ENCODE results near the gene FRMD1. TPM values are rescaled to one million over a fixed set of nuclear protein-coding genes. Genes with fewer than 3 reads are reported as not detected.
A peak's percentile ranks its signal among the peaks of the same experiment; 100 is the strongest.

Gene FRMD1
- total RNA-seq, 2 donors from 2014 or later: 0.18 to 0.79 TPM

DNA sequence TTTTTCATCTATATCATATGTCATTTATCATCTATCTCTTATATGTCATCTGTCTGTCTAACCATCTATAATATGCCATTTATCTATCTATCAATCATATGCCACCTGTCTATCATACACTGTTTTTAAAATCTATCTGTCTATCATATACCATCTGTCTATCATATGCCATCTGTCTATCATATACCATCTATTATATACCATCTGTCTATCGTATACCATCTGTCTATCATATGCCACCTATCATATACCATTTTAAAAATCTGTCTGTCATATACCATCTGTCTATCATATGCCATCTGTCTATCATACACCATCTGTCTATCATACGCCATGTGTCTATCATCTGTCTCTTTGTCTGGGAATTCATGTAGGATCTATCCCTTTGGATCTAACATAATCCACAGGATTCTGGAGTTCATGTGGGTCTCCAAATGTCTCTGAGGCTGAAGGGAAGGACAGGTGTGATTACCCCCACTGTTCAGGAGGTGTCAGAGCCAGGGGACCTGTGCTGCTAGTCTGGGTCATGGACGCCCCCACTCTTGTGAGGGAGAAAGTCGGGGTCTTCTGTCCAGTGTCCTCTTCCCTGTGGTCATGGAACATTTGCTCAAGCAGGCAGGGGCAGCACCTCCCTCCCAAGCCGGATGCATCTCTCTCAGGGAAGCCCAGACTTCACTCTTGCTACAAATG lies 36.9 kb upstream of the FRMD1 start:
- ATAC-seq (no peak), DNase-seq (no peak)
- intact Hi-C loops (cut with DNase I): loop anchor here in 1 of 2 donors (10.0 kb wide), 1 partner anchor 211 kb away; no protein-coding TSS in a partner anchor

- no peak for DNase-seq
- intact Hi-C loops (cut with DNase I): loop anchor here in 1 of 2 donors (10.0 kb wide), 1 partner anchor 208 kb away; no protein-coding TSS in a partner anchor
- no peak for ATAC-seq
Measured at GRCh38 chr6:168113226-168113625, 34.2 kb upstream of the FRMD1 start.

- ATAC-seq: no peak
- intact Hi-C loops (cut with DNase I): loop anchor here in 1 of 2 donors (10.0 kb wide), 1 partner anchor 207 kb away; no protein-coding TSS in a partner anchor
- DNase-seq: no peak
Measured at GRCh38 chr6:168111911-168112310, 32.9 kb upstream of the FRMD1 start.

- DNase-seq (no peak), ATAC-seq (no peak)
- intact Hi-C loops (cut with DNase I): loop anchor here in 1 of 2 donors (10.0 kb wide), 1 partner anchor 206 kb away; no protein-coding TSS in a partner anchor
Measured at GRCh38 chr6:168110437-168110836, 31.4 kb upstream of the FRMD1 start.

DNA sequence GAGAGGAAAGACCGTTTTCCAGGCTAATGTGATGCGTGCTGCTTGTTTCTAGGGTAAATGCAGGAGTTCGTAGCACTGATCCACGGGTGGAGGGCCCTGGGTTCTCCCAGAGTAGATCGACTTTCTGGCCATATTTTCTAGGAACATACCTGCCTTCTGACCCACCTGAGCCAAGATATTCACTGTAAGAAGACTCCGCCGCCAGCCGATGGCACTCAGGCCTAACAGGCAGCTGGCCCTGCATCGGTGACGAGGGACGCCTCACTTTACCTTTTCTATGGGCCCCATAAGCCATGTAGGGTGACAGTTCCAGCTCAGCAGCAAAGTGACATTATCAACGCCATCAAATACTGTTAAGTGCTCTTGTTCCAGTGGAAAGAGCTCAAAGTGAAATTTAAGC lies 30.2 kb upstream of the FRMD1 start:
- no peak for ATAC-seq
- intact Hi-C loops (cut with DNase I): no loop called here

DNA sequence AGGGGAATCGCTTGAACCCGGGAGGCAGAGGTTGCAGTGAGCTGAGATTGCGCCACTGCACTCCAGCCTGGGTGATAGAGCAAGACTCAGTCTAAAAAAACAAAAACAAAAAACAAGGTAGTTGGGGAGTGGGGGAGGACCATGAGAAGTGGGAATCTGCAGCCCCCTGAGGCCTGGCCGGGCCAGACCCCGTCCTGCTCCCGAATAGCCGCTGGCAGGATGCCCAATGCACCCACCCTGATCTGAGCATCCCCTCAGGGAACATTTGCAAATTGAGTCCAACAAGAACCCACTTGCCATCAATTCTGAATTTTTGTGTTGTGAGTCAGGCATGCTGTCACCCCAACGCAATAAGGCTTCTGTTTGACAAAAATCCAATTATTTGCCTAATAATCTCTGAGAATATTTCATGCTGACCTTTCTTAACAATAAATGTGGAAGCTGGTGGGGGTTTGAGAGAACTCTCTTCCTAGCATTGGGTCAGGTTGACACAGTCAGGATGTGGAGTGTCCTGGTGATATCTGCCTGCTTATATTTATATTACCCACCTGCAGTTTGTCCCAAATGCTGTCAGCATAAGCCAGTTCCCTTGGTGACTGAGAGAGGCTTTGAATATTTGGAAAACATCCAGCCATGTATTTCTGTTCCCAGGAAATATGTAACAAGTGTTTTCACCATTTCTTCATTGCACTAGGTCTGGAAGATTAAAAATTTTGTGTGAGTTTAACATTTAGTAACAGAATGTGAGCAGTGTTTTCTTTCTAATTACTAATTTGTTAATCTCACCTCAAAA lies 28.4 kb upstream of the FRMD1 start:
- DNase-seq (peak; percentile 28), ATAC-seq (peak; percentile 19 to 44)
- intact Hi-C loops (cut with DNase I): no loop called here

More for the DNA sequence above, 30.2 kb upstream of the FRMD1 start:
- peak; percentile 1 for DNase-seq

- intact Hi-C loops (cut with DNase I): no loop called here
- peak; percentile 2 for DNase-seq
- no peak for ATAC-seq
Measured at GRCh38 chr6:168106633-168107005, 27.6 kb upstream of the FRMD1 start.

GRCh38 chr6:168105813-168106632 lies 27.0 kb upstream of the FRMD1 start:
- peak; percentile 8 for DNase-seq
- intact Hi-C loops (cut with DNase I): no loop called here
- peak in 1 of 2 donors; percentile 27 for ATAC-seq

DNA sequence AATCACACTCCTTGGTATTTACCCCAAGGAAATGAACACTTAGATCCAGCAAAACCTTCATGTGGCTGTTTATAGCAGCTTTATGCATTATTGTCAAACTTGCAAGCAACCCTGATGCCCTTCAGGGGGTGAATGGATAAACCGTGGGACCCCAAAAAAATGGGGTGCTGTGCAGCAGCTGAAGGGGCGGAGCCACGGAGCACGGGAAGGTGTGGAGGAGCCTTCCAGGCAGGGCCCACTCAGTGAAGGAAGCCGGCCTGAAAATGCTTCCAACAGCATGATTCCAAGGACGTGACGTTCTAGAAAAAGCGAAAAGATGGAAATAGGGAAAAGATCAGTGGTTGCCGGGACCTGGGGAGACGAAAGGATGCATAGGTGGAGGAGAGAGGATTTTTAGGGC lies 25.6 kb upstream of the FRMD1 start:
- ATAC-seq (no peak), DNase-seq (peak; percentile 11)
- intact Hi-C loops (cut with DNase I): no loop called here

DNA sequence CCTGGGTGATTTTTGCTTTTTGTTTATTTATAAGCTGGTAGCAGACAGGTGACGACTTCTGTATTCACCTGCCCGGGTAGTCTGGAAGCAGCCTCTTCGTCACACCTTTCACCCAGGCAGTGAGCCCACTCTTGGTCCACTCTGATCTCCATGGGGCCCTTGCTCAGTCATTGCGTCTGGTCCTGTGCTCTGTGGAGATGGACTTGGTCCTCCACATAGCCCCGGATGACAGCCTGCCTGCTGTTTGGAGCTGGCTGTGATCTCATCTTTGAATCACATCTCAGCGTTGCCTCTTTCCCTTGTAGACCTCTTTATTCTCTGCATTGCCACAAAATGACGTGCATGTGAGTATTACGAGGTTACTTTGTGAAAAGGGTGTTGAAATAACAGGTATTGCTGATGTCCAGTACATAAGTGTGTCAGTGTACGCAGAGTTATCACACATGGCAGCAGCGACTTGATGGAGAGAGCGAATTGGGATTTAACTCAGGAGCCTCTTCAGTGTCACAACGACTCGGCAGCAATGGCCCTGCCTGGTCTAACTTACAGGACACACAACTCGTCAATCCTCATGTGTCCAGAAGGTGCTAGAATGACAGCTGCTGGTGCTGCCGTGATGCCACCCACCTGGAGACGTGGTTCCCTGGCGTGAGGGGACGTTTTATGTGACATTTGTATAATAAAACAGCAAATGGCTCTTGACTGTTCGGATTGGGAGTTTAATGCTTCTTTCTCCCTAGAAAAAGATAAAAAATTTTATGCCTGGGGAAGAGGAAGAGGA lies 24.2 kb upstream of the FRMD1 start:
- ATAC-seq: no peak
- peak; percentile 2 for DNase-seq
- intact Hi-C loops (cut with DNase I): no loop called here

- ATAC-seq (no peak), DNase-seq (peak; percentile 13)
- intact Hi-C loops (cut with DNase I): no loop called here
Measured at GRCh38 chr6:168102315-168102985, 23.4 kb upstream of the FRMD1 start.

GRCh38 chr6:168101590-168102314 lies 22.7 kb upstream of the FRMD1 start:
- intact Hi-C loops (cut with DNase I): no loop called here
- ATAC-seq (no peak), DNase-seq (peak; percentile 17)

DNA sequence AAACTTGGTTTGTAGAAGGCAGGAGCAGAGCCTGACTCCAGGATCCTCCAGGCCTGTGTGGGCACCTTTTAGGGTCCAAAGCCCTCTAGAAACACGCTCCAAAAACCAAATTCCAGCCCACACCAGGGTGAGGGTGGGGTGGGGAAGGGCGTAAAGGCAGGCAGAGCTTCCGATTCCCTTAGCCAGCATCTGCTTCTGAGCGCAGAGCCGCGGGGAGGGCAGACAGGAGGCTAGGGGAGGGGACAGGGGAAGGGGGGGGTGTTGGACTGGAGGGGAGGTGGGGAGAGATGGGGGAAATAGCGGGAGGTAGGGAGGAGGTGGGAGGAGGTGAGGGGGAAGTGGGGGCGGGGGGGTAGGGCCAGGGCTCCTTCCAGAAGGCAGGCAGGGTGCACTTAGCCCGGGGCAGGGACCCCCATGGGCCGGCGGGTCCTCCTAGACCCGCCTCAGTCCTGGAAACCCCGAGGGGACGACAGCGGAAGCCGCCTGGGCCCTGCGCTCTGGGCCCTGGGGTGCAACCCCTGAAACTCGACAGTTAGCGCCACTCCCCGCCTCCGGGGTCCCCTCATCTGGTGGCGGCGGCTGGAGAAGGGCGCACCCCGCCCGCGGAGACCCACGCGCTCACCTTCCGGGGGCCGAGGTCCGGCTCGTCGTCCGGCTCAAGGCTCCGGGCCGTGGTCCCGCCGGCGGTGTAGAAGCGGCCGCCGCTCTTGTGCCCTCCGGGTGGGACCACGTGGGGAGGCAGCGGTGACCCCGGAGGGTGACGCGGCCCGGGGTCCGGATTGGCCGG lies 22.0 kb upstream of the FRMD1 start:
- ATAC-seq: no peak
- intact Hi-C loops (cut with DNase I): no loop called here
- peak; percentile 16 for DNase-seq

- peak; percentile 9 for DNase-seq
- ATAC-seq: no peak
- intact Hi-C loops (cut with DNase I): no loop called here
Measured at GRCh38 chr6:168100011-168100802, 21.2 kb upstream of the FRMD1 start.

DNA sequence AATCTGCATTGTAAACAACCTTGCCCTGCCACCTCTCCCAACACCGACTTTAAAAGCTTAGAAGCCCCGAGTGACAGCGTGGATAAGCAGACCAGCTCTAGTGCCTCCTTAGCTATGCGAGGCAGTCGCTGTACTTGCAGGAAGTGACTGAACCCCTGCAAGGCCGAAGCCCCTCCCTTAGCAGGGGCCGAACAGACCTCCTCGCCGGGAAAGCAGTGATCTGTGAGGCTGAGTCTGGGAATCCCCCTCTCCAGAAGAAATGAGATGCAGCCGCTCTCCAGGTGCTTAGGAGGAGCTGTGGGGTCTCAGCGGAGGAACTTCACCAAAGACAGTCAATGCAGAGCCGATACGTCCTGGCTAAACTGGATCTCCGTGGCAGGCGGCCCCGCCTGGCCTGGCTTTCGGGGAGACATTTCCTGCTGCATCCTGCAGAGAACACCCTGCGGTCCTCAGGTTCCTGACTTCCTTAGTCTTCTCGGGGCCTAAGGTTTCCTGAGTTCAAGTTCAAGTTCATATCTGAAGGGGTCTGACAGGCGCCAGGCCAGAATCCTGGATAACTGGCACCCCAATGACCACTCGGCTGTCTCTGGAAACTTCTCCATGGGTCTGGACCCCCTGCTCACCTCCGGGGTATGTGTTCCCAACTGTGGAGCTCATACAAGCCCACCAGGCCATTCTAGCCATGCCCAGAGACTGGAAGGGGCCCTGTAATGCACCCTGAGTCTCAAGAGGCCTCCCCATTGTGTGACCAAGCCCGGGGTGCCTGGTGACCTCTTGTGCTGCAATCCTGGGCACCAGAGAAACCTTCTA lies 20.4 kb upstream of the FRMD1 start:
- peak; percentile 4 for DNase-seq
- intact Hi-C loops (cut with DNase I): no loop called here
- ATAC-seq: no peak

Data from left cardiac atrium (tissue), 4 donors.